ENCODE measurements around the gene CHST3. TPM values are rescaled to one million over a fixed set of nuclear protein-coding genes. Genes with fewer than 3 reads are reported as not detected.

Gene CHST3
- total RNA-seq, 1 experiment from 2014 or later = 14.1 TPM

GRCh38 chr10:72009425-72010081 lies 45.4 kb downstream of the CHST3 start:
- no peak for DNase-seq (ENCODE audit: low spot score)

DNA sequence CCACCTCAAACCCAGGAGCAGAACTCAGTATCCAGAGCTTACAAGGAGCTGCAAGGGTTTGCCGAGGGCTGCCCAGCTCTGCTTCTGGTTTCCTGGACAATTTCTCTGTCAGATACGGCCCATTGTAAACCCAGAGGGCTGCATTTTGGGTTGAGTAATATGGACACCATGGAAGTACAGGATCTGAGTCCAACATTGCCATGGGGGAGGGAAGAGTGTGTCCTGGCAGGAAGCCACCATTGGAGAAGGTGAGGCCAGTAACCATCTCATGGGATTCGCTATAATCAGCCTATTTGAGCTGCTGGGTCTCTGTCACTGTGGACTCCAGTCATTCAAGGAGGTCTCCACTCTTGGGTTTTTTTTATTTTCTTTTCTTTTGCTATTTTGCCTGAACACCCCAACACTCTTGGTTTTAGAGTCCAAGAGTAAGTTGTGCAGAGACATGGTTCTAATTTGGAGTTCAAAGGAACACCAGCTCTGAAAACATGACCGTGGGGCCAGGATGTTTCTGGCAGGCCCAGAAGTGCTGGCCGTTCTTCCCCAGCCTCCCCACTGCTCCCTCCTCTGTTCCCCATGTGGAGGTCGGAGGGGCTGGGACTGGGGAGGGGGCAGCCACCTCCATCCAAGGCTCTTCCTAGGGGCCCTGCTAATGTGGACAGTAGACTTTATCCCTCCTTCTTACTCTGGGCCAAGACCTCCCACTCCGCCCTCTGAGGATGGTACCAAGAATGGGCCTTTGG lies 46.2 kb downstream of the CHST3 start:
- DNase-seq (ENCODE audit: low spot score) = no peak

DNA sequence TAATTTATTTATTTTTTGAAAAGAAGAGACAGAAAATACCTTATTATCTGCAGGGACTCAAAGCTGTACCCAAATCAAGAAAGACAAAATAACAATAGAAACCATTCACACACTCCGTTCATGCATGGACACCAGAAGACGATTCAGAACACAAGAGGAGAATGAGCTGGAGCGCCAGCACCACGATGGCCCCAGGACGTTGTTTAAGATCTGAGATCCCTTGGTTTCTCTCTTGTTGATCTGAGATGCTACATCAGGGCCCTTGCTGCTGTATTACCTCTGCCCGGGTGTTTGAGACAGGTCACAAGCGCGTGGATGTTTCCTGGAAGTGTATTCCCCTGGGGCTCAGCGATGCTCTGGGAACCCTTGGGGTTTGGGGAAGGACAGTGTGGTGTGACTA lies 46.8 kb downstream of the CHST3 start:
- DNase-seq (ENCODE audit: low spot score) = no peak

DNA sequence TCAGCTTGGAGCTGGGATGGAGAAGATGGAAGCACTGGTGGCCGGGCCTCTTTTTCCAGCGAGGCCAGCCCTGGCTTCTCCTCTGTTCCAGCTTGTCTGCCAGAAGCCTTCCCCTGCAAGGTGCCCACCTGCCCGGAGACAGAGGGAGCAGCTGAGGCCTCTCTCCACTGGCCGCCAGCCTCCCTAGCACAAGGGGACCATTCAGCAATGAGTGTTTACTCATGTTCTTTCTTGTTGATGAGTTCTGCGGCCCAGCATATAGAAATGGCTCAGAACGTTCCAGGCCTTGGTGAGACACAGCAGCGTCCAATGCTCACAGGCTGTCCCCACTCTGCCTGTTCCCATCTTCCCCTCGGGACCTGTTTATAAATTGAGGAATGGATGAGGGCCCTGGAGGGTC lies 47.3 kb downstream of the CHST3 start:
- no peak for DNase-seq (ENCODE audit: low spot score)

DNA sequence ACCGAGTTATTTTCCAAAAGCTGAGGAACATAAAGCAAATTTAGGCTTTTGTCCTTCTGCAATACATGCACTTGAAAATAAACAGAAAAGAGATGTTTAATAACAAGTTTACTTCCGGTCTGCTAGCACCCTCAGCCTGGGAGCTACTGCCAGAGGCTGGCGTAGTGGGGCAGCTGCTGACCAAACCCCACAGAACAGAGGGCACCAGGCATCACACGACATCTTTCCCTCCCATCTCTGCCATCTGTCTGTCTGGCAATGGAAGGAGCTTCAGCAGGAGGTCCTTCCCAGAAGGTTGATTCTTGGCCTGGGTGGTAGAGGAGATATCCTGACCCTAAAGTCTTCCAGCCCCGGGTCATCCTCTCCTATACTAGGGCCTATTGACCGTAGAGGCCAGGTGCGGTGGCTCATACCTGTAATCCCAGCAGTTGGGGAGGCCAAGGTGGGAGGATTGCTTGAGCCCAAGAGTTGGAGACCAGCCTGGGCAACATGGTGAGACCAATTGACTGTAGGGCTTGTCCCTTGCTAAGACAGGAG lies 47.8 kb downstream of the CHST3 start:
- DNase-seq (ENCODE audit: low spot score) = no peak

- no peak for DNase-seq (ENCODE audit: low spot score)
These were observed 48.6 kb downstream of the CHST3 start for GRCh38 chr10:72012796-72013195.

DNA sequence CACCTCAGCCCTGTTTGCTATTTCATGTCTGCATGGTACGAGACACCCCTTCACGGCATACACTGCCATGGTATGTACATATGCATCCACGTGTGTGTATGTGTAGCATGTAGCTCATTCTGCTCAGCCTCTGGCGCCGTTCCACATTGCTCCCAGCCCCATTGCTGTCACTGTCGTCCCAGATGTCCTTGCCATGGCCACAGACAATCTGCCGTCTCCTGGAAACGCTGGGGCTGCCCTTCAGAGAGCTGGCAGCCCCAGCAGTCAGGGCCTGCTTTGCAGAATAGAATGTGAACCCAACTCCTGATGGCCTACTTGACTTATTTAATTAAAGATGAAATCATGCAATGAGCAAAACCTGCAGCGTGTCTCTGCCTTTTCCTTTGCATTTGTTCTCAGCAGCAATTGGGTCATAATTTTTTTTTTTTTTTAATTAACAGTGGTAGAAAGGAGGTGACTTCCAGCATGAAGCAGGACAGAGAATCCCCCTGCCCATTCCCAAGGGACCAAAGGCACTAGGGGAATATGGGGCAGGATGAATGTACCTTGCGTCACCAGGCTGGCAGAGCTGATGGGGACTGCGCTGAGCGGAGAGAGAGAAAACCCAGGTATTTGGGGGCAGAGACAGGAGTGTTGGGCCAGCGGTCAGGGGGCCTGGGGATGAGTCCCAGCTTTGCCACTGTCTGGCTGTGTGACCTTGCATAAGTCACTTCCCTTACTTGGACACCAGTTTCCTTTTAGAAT lies 49.2 kb downstream of the CHST3 start:
- DNase-seq (ENCODE audit: low spot score) = no peak

GRCh38 chr10:72014197-72014596 lies 50.0 kb downstream of the CHST3 start:
- DNase-seq (ENCODE audit: low spot score) = no peak

DNA sequence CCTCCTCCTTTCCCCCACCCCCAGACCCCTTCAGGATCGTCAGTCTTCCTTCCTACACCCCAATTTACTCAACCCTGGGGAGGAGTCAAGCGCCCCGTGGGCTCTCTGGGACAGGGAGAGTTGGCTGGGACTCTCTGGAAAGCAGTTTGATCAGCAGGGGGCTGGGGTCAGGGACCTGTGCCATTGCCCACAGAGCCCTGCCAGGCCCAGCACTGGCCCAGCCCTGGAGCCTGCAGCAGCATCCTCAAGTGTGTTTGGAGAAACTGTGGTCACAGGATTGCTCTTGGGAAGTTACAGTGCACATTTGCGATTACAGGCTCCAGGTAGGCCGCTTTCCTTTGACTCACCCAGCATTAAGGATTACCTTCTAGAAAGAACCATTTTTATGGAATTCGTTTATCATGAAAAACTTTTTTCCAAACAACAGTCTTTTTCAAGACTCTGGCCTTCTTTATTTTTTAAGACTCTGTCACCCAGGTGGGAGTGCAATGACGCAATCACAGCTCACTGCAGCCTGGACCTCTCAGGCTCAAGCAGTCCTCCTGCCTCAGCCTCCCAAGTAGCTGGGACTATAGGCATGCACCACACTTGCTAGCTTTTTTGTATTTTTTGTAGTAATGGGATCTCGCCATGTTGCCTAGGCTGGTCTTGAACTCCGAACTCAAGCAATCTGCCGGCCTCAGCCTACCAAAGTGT lies 50.7 kb downstream of the CHST3 start:
- no peak for DNase-seq (ENCODE audit: low spot score)

DNA sequence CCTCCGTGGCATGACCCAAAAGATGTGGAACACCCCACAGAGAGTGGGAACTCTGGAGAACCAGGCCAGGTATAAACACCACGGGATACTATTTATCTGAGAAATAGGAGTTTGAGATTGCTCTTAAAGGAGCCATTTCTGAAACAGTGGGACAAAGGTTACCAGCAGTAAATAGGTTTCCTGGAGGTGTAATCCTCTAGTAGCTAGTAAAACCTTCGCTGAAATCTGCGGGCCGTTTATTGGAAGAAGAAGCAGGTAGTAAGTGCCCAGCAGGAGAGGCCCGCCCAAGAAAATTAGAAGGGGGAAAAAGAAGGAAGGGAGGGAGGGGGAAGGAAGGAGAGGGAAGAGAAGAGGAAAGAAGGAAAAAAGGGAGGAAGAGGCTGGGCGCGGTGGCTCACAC lies 51.6 kb downstream of the CHST3 start:
- DNase-seq (ENCODE audit: low spot score) = no peak

GRCh38 chr10:72016608-72017300 lies 52.6 kb downstream of the CHST3 start:
- DNase-seq (ENCODE audit: low spot score) = no peak

DNA sequence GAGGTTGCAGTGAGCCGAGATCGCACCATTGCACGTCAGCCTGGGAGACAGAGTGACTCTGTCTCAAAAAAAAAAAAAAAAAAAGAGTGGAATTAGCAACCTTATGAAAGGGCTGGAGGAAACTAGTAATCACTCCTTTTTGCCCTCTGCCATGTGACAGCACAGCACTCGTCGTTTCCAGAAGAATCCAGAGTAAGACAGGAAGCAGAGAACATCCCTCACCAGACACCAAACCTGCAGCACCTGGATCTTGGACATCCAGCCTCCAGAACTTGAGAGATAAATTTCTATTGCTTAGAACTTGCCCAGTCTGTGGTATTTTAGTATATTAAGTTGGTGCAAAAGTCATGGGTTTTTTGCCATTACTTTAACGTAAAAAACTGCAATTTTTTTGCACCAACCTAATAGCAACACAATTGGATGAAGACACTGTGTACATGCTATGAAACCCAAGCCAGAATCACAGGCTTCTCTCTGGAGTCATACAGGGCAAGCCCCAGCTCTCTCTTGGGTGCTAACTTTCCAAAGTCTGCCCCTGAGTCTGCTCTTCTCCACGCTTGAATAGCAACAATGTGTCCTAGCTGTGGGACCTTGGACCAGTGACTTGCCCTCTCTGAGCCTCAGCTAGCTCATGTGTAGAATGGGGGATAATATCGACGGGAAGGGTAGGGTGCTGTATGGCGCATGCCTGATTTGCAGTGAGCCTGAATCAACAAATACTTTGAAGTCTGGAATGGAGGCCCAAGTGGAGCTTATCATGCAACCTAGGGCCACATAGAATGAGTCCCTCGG lies 55.1 kb downstream of the CHST3 start:
- no peak for DNase-seq (ENCODE audit: low spot score)

- no peak for DNase-seq (ENCODE audit: low spot score)
These were observed 57.0 kb downstream of the CHST3 start for GRCh38 chr10:72020914-72021809.

DNA sequence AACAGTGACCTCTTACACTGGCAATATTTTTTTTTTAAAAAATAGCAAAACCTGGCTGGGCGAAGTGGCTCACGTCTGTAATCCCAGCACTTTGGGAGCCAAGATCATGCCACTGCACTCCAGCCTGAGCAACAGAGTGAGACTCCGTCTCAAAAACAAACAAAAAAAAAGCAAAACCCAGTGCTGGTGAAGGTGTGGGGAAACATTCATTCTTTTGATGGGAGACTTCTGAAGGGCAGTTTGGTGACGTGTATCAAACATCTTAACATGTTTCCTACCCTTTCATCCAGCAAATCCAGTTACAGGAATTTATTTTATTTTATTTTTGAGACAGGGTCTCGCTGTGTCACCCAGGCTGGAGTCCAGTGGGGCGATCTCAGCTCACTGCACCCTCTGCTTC lies 58.0 kb downstream of the CHST3 start:
- DNase-seq (ENCODE audit: low spot score) = no peak

- no peak for DNase-seq (ENCODE audit: low spot score)
These were observed 60.4 kb downstream of the CHST3 start for GRCh38 chr10:72024596-72024995.

GRCh38 chr10:72025400-72025799 lies 61.2 kb downstream of the CHST3 start:
- no peak for DNase-seq (ENCODE audit: low spot score)

DNA sequence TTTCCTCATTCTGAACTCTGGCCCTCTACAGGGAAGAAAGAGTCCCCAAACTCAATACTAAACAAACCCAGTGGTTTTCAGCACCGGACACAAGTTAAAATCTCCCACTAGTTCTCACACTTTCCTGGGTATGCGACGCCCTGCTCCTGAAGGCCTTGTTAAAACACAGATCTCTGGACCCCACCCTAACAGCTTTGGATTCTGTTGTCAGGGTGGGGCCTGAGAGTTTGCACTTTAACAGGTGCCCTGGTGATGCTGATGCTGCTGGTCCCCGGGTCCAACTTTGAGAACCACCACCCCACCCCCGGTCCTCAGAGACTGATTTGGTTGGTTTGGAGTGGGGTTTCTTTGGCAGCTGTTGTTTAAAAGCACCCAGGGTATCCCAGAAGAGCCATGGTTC lies 61.6 kb downstream of the CHST3 start:
- no peak for DNase-seq (ENCODE audit: low spot score)

GRCh38 chr10:72026278-72027111 lies 62.3 kb downstream of the CHST3 start:
- no peak for DNase-seq (ENCODE audit: low spot score)
